Iris pigment epithelial cell (primary cell): ENCODE results near the gene MMGT1.
"Not testable (repeated sequence)": the region's sequence is repeated elsewhere in the genome, so short reads cannot be mapped to it uniquely, and the experiment has no call there.

Experiments
- DNase-seq: peaks from one replicate; pipeline ENCODE4 v3.0.0-alpha.2; 2011; ENCODE audit warnings: low read depth

The MMGT1 gene

GRCh38 chrX:135923353-135923752, 50.4 kb downstream of the MMGT1 start:
- DNase-seq, result no peak

- not testable (repeated sequence) for DNase-seq
These were observed 53.3 kb downstream of the MMGT1 start for GRCh38 chrX:135920516-135920915.

- DNase-seq, result no peak
These were observed 59.4 kb downstream of the MMGT1 start for GRCh38 chrX:135914404-135914803.
